Measurements from ENCODE around the gene IVL.

Gene IVL

GRCh38 chr1:152941037-152941711 is 32.8 kb downstream of the IVL start:
- H3K27ac ChIP-seq: no peak overlapping the region
- no peak overlapping the region for H3K4me3 ChIP-seq
- no peak for TF ChIP-seq CTCF (IDR thresholded peaks at IDR 0.05)
- intact Hi-C loops (cut with DNase I; ENCODE audit: low total_unique reads): no loop called here
- no peaks in the 10 kb centered on the region for H3K4me1 ChIP-seq
- no peaks in the 10 kb centered on the region for H3K36me3 ChIP-seq
- no peaks in the 10 kb centered on the region for H3K9me3 ChIP-seq
- no peaks in the 10 kb centered on the region for H3K27me3 ChIP-seq
- no peak for DNase-seq

- DNase-seq: no peak
- Histone ChIP-seq H3K4me3 (no peak overlapping the region), H3K27ac (no peak overlapping the region), H3K27me3 (no peaks in the 10 kb centered on the region), H3K36me3 (no peaks in the 10 kb centered on the region), H3K9me3 (no peaks in the 10 kb centered on the region), H3K4me1 (no peaks in the 10 kb centered on the region)
- intact Hi-C loops (cut with DNase I; ENCODE audit: low total_unique reads): no loop called here
- no peak for TF ChIP-seq CTCF (IDR thresholded peaks at IDR 0.05)
Observed at GRCh38 chr1:152942161-152942560, 33.8 kb downstream of the IVL start.

- Histone ChIP-seq H3K9me3 (no peaks in the 10 kb centered on the region), H3K4me3 (no peak overlapping the region), H3K4me1 (no peaks in the 10 kb centered on the region), H3K27me3 (no peaks in the 10 kb centered on the region), H3K27ac (no peak overlapping the region), H3K36me3 (no peaks in the 10 kb centered on the region)
- TF ChIP-seq CTCF (IDR thresholded peaks at IDR 0.05): no peak
- no peak for DNase-seq
- intact Hi-C loops (cut with DNase I; ENCODE audit: low total_unique reads): no loop called here
Observed at GRCh38 chr1:152946248-152946647, 37.9 kb downstream of the IVL start.

GRCh38 chr1:152946651-152947256 is 38.4 kb downstream of the IVL start, which contains the start of gene SPRR5:
TSS of gene SPRR5 (plus strand) at chr1:152947206. CDS start at chr1:152948555, 1,349 bp downstream.
- DNase-seq: no peak
- Histone ChIP-seq H3K9me3 (no peaks in the 10 kb centered on the region), H3K36me3 (no peaks in the 10 kb centered on the region), H3K4me3 (no peak within 1 kb of the TSS), H3K27me3 (no peaks in the 10 kb centered on the region), H3K4me1 (no peaks in the 10 kb centered on the region), H3K27ac (no peak within 1 kb of the TSS)
- no peak for TF ChIP-seq CTCF (IDR thresholded peaks at IDR 0.05)
- intact Hi-C loops (cut with DNase I; ENCODE audit: low total_unique reads): no loop called here

- Histone ChIP-seq H3K36me3 (no peaks in the 10 kb centered on the region), H3K27me3 (no peaks in the 10 kb centered on the region), H3K4me1 (no peaks in the 10 kb centered on the region), H3K4me3 (no peak overlapping the region), H3K9me3 (no peaks in the 10 kb centered on the region), H3K27ac (no peak overlapping the region)
- no peak for DNase-seq
- intact Hi-C loops (cut with DNase I; ENCODE audit: low total_unique reads): no loop called here
- no peak for TF ChIP-seq CTCF (IDR thresholded peaks at IDR 0.05)
Observed at GRCh38 chr1:152951711-152952110, 43.4 kb downstream of the IVL start.

Data from tibial artery (tissue), 4 donors.